SW 1271 (cell line): Measurements from ENCODE around the gene TMEM212.
"Not testable (repeated sequence)": the region's sequence is repeated elsewhere in the genome, so short reads cannot be mapped to it uniquely, and the experiment has no call there.

ENCODE experiments used
- DNase-seq, 2 experiments: peaks; one replicate each; lab custom pipeline; 2025; lab: John Stamatoyannopoulos, UW

Gene TMEM212

DNA sequence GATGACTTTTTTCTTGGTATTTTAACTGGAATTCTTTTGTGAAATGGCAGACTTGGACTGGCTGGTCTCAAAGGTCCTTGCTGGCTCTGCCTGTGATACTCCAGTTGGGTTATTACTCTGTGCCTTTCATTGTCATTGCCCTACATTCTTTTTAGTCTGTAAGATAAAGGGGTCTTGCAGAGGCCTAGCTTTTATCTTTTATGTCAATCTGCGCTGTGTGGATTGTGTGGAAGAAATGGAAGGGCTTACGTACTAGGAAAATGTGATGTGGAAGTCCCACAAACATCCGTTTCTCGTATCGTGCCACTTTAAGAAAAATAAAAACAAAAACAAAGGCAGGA, 8.7 kb upstream of the TMEM212 start:
- no peak for DNase-seq

GRCh38 chr3:171835116-171835515, 8.0 kb upstream of the TMEM212 start:
- DNase-seq = no peak

DNA sequence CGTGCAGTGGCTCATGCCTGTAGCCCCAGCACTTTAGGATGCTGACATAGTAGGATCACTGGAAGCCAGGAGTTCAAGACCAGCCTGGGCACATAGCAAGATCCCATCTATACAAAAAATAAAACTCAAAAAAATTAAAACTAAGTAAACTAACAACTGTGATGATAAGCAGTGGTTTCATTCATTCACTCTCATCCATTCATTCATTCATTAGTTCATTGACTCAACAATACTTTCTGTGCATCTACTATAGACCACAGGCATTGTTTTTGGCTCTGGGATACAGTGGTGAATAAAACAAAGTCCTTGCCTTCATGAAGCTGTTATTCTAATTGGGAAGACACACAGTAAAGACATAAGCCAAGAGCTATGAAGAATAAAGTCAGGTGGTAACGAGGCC, 7.5 kb upstream of the TMEM212 start:
- no peak for DNase-seq

GRCh38 chr3:171836855-171837254, 6.3 kb upstream of the TMEM212 start:
- DNase-seq = no peak

DNA sequence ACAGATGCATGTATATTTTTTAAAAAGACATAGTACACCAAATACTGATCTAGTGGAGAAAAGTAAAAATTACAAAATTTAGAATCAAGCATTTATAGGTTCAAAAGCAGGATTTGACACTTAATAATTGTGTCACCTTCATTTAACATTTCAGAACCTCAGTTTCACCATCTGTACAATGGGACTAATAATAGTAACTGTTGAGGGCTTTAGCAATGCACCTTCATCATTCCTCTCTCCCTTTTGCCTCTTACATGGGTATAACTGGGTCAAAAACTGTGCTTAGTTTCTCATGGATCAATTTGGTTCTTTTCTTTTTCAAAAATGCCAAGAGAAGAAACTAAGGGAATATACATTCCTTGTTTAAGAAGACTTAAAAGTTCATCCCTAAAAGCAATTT, 5.5 kb upstream of the TMEM212 start:
- no peak for DNase-seq

DNA sequence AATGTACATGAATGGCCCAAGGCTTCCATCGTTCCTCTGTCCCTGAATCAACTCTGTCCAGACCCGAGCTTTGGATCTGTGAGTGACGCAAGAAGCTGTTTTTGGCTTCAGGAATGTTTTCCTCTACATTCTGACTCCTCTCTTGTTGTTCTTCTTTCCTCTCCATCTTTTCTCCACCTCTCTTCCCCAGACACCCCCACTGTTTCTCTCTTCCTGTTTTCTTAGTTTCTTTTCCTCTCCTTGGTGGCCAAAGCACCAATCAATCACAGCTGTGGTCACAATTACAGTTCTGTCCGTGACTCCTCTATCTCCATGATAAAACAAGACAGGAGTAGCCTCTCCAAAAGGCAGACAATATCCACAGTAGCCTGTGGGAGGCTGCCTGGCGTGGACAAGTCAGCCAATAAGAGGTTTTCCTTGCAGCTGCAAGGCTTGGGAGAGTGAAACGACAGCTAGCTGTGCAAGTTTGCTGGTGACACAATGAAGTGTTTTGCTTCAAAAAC, 4.9 kb upstream of the TMEM212 start:
- no peak for DNase-seq

GRCh38 chr3:171839270-171839669, 3.9 kb upstream of the TMEM212 start:
- no peak for DNase-seq

DNA sequence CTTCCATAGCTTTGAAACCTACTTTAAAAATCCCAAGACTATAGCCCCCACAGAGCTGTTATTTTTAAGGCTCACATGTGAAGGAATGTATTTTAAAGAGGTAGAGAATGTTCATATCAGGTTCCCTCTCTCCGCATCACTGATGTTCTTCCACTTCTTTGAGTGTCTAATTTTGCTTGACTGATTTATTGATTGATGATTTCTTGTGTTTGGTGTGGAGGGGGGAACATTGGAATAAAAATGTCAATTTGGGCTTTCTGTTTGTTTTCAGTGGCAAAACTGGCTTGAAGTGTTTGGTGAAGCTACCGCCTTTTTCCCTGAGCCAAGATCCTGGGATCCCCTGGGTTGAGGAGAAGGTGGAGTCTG, 2.7 kb upstream of the TMEM212 start:
- no peak for DNase-seq

DNA sequence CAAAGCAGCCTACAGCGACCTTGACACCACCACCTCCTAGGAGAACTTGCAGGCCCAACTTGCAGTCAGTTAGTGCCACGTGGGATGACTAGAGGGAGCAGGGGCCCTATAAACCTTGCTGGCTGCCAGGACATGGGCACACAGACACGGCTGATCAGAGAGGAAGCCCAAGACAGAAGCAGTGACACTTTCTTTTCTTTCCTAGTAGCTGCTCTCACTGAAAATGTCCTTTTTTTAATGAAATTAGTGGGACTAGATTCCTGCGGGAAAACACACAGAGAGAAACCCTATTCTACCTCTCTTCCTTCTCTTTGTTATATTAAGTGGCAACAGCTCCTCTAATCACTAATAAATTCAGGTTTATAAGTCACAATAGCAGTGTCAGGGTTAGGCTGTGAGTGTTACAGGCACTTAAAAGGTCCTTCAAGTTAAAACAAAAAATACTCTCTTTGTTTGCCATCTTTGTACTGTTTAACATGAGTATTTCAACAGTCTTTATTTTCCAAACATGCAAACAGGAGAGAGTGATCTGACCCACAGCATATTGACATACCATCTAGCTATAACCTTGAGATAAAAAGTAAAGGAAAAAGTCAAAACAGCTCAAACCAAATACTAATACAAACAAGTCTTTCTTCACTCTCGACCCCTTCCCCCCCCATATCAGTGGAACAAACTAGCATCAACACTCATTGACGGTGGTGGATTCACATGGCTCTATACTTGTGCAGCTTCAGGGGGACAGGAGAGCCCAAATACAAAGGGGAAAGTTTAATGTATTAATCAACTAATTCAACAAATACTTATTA, 2.1 kb upstream of the TMEM212 start:
- DNase-seq = no peak

DNA sequence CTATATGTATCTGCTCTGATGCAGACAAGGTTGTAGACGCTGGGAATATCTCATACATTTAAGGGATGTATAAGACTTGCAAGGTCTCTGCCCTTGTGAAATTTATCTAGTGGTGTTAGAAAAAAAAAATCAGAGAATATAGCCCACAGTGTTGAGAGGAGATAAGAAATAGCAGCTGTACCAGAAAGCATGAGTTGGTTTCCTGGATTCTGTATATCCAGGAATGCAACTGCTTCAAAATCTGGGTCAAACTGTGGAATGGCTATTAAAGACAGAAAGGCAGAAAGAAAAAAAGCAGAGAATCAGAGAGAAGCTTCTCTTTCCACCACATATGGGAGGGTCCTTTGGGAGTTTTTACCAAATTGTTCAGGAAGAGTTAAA, 1.5 kb upstream of the TMEM212 start:
- DNase-seq = no peak

- no peak for DNase-seq
Measured at GRCh38 chr3:171844873-171845272, 1.7 kb downstream of the TMEM212 start.

- no peak for DNase-seq
Measured at GRCh38 chr3:171845481-171846284, 2.5 kb downstream of the TMEM212 start.

DNA sequence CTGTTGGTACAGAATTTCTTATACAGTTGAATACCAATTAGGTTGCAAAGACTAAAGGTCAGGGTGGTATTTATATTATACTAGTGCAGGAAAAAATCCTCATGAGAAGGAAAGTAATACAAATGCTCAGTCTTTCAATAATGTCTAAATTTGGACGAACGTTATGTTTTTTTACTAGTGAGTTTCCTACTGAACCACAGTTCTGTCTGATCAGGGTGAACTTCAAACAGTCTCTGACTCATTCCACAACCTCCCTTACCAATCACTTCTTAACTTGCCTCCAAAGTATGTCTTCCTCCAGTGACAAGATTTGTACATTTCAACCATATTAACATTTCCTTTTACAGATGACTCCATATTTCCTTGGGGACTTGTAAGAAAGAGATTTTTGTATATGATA, 3.4 kb downstream of the TMEM212 start:
- DNase-seq = no peak

- no peak for DNase-seq
Measured at GRCh38 chr3:171847133-171847532, 4.0 kb downstream of the TMEM212 start.

DNA sequence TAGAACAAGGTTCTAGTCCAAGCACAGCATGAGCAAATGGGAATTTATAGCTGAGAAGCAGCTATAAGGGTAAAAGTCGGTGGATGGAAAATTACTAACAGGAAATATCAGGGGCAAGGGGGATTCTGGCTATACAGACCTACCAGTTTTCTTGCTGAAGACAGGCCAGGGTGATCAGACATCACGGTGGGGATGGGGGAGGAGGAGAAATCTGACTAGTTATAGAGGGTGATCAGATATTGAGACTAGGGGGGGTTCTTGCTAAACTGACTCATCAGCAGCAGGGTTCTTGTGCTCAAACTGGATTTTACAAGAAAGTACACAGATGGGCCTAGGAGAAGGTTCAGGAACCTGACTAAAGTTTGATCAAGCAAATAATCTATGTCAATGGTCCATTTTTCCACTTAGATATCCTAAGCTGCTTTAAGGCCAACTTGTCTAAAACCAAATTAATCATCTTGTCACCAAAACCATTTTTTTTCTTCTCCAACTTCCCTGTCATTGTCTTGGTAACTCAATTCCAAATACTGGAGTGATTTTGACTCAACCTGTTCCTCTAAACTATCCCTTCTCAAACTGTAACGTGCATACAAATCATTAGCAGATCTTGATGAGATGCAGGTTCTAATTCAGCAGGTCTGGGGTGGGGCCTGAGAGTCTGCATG, 4.6 kb downstream of the TMEM212 start:
- no peak for DNase-seq

DNA sequence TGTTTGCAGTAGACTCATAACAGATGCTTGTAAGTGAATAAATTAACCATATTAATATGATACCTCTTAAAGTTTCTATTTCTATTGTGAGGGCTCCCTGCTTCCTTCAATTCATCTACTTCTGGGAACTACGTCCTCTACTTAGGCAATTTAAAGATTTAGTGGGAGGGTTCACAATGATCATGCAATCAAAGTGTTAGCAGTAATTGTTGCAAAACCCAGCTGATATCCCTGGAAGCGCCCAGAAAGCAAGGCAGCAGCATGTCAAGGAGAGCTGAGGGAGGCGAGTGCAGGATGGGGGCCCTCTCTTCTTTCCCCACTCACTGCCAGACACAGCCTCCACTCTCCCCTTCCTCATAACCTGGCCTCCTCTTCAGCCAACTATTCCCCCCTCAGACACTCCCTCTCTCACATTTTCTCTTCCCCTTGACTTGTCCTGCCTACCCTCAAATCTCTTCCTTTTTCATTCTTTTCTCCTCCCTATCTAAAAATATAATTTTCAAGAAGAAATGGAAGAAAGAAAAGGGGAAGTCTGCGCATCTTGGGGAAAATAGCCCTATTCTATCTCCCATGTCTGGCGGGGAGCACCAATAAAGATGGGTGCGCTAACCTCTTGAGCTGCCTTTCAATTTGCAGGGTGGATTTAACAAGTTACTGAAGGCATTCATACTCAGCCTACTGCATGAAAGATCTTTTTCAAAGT, 6.6 kb downstream of the TMEM212 start:
- DNase-seq = no peak

GRCh38 chr3:171850320-171850959, 7.3 kb downstream of the TMEM212 start:
- no peak for DNase-seq

DNA sequence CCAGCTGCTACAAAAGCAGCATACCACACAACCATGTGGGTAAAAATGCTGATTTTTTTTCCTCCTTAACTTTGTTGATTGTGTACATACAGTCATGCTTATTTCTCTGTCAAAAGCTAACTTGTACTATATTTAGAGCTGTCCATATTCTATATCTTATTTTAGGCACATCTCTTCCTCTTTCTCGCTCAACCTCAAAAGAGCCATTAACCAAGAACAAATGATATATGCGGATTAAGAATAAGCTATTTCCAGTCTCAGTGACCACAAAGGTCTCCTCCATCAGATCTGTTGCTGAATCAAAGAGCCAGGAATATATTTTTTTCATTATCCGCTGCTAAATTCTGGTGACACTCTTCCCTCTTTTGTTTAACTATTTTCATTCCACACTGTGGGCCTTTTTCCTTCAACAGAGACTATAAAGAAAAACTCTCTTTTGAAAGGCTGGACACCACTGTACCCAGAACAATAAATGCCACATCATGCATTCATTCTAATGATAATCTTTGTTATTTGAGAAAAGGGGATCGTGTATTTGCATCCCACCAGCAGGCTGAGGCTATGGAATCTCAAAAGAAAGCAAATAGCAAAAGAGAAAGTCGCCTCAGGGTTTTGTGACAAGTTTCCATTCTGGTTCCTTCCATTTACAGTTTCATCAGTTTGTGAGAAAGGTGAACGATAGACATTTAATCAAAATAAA, 8.0 kb downstream of the TMEM212 start:
- no peak for DNase-seq

- no peak for DNase-seq
Measured at GRCh38 chr3:171851660-171852058, 8.5 kb downstream of the TMEM212 start.

DNA sequence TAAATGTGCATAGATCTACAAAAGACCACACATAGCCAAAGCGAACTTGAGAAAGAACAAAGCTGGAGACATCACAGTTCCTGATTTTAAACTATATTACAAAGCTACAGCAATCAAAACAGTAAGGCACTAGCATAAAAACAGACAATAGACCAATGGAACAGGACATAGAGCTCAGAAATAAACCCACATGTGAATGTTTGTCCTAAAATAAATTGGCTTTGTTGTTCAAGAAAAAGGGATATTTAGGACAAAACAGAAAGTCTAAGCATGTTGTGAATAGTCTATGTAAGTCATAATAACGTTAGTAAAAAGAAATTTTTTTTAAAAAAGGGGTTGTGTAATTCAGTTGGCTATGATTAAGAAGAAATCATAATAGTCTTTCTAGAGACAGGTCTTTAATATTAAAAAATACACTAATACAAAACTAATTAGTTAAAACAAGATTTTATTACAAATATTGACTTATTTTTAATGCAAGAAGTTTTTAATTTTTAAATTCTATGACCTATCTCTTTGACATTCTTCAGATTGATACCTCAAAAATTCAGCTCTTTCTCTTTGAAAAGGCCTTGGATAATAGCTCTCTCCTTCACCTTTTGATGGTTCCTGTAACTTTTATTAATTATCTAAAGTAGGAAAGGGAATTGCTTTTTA, 11.6 kb downstream of the TMEM212 start:
- no peak for DNase-seq

- DNase-seq = not testable (repeated sequence)
Measured at GRCh38 chr3:171858770-171859169, 15.6 kb downstream of the TMEM212 start.
